GM23338 (cell line): ENCODE results near the gene AANAT.

ENCODE experiments used
- CTCF ChIP-seq, 2 experiments: fragments of 200-600 bp in 1 of 2; sonication (generic) in 1 of 2; conservative IDR thresholded peaks; 2 replicates each; pipeline versions ENCODE4 v1.5.1 to v1.6.1; 2016 to 2017; ENCODE audit warnings: antibody characterized with exemption in 2 of 2, low read depth in 2 of 2, mild to moderate bottlenecking in 2 of 2, moderate library complexity in 1 of 2
- EZH2 ChIP-seq: fragments of 200-600 bp; sonication (generic); IDR thresholded peaks from one replicate; pipeline ENCODE4 v1.8.0; 2017; ENCODE audit warnings: antibody characterized with exemption, mild to moderate bottlenecking, low read depth; ENCODE audit not compliant: unreplicated experiment
- EZH2phosphoT487 ChIP-seq: fragments of 200-600 bp; sonication (generic); IDR thresholded peaks from one replicate; pipeline ENCODE4 v1.8.1; 2018; ENCODE audit warnings: antibody characterized with exemption; ENCODE audit not compliant: unreplicated experiment
- NANOG ChIP-seq: IDR thresholded peaks from 2 replicates; pipeline ENCODE4 v1.6.1; 2016; ENCODE audit warnings: antibody characterized with exemption, borderline replicate concordance
- POLR2AphosphoS5 ChIP-seq: IDR thresholded peaks from 2 replicates; pipeline ENCODE4 v1.6.1; 2016; ENCODE audit warnings: antibody characterized with exemption, low read depth
- REST ChIP-seq: IDR thresholded peaks from one replicate; pipeline ENCODE4 v1.6.1; 2018; ENCODE audit warnings: antibody characterized with exemption; ENCODE audit not compliant: unreplicated experiment
- STAT1 ChIP-seq: IDR thresholded peaks from one replicate; pipeline ENCODE4 v1.6.1; 2016; ENCODE audit warnings: antibody characterized with exemption; ENCODE audit not compliant: unreplicated experiment

- TF ChIP-seq CTCF (conservative IDR thresholded peaks at IDR 0.05; ENCODE audit: low read depth in 2 of 2) (no peak), REST (no peak), EZH2 (no peak), NANOG (no peak), POLR2AphosphoS5 (no peak), STAT1 (no peak), EZH2phosphoT487 (no peak)
These were observed 26.2 kb downstream of the AANAT start for GRCh38 chr17:76493505-76494167.
